T-helper 22 cell (primary cell): ENCODE measurements around the gene CPN2.

Experiments
- DNase-seq: peaks from one replicate; pipeline ENCODE4 v3.0.0-alpha.2; 2020; ENCODE audit warnings: low read depth

Gene CPN2

DNA sequence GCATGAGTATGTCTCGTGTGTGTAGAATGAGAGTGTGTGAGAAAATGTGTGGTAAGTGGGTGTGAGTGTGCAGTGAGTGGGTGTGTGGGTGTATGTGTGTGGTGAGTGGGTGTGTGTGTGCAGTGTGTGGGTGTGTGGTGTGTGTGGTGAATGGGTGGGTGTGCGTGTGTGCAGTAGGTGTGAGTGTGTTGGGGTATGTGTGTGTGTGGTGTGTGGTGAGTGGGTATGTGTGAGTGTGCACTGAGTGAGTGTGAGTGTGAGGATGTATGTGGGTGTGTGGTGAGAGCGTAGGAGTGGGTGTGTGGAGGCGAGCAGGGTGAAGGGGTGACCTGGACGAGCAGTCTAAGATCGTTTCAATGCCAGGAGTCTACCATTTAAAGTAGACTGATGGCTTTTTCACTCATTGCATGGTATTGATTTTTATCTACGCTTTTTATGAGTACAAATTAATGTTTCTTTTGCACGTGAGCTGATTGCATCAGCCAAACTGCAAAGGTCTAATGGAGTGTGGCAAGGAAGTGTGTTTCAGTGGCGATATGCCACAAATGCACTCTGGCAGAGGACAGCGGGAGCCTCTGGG lies 1.6 kb upstream of the CPN2 start:
- DNase-seq: no peak

DNA sequence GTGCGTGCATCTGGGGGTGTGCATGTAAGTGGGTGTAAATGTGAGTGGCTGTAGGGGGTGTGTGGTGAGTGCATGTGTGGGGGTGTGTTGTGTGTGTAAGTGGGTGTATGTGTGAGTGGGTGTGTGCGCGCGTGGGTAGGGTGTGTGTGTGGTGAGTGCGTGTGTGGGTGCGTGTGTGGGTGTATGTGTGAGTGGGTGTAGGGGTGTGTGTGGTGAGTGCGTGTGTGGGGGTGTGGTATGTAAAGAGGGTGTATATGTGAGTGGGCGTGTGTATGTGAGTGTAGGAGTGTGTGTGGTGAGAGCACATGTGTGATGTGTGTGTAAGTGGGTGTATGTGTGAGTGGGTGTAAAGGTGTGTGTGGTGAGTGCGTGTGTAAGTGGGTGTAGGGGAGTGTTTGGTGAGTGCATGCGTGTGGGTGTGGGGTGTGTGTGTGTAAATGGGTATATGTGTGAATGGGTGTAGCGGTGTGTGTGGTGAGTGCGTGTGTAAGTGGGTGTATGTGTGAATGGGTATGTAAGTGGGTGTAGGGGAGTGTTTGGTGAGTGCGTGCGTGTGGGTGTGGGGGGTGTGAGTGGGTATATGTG lies 916 bp upstream of the CPN2 start:
- no peak for DNase-seq

- no peak for DNase-seq
Measured at GRCh38 chr3:194350726-194351071, 429 bp downstream of the CPN2 start.

DNA sequence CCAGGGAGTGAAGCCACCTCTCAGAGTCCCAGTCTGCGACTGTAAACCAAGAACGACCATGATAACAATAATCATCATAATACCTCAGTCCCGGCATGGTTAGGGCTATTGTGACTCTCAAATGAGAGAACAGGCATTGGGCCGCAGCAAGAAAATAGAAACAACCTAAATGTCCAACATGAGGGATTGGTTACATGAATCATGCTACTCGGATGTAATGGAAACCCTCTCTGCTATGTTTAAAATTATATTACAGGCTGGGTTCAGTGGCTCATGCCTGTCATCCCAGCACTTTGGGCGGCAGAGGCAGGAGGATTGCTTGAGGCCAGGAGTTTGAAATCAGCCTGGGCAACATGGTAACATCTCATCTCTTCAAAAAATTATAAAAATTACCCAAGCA lies 2.8 kb downstream of the CPN2 start:
- DNase-seq: no peak

- DNase-seq: no peak
Measured at GRCh38 chr3:194346621-194347020, 4.5 kb downstream of the CPN2 start.

GRCh38 chr3:194346035-194346434 lies 5.1 kb downstream of the CPN2 start:
- DNase-seq: no peak

GRCh38 chr3:194344012-194344411 lies 7.1 kb downstream of the CPN2 start:
- peak; percentile 36 for DNase-seq

DNA sequence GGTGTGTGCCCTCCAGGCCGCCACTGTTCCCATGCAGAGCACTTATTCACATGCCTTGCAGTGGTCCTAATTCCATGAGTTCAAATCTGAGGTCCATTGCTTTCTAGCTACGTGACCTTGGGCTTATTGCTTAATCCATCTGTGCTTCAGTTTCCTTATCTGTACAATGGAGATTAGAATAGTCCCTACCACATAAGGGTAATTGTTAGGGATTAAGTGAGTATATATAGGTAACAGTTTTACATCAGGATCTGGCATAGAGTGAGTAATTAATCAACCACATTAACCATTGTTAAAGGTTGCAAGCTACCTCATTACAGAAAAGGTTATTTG lies 7.6 kb downstream of the CPN2 start:
- DNase-seq: no peak

DNA sequence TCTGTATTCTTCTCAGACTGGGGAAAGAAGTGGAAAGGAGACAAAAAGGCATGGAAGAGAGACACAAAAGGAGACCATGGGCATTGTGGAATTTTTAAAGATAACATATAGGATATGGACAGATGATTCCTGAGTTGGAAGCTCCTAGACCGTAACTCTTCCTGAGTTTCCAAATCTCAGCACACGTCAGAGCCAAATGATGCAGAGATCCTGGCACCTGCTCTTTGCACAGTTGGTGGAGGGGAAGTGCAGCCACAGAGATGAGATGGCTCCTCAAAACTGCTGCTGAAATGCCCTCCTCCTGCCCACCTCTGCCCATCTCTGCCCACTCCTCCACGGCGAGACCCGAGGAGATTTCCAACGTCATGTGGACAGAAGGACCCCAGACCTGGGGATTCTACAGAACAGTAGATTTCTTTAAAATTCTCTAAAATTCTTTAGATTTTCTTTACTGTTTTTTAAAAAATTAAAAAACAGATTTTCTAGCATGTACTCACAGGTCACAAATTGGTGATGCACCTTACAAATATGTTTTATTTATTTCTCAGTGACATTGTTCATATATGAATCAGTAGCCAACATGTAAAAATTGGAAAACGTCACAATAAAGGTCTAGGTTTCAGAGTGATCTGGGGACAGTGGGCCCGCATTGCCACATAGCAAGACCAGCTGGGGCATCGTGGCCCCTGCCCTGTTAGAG lies 8.1 kb downstream of the CPN2 start:
- no peak for DNase-seq

- DNase-seq: no peak
Measured at GRCh38 chr3:194340757-194341400, 10.2 kb downstream of the CPN2 start.

- no peak for DNase-seq
Measured at GRCh38 chr3:194339840-194340239, 11.3 kb downstream of the CPN2 start.

GRCh38 chr3:194339356-194339755 lies 11.8 kb downstream of the CPN2 start:
- DNase-seq: no peak

GRCh38 chr3:194337965-194338753 lies 13.0 kb downstream of the CPN2 start:
- no peak for DNase-seq

GRCh38 chr3:194336601-194337355 lies 14.3 kb downstream of the CPN2 start:
- DNase-seq: no peak

GRCh38 chr3:194333981-194334320 lies 17.2 kb downstream of the CPN2 start:
- no peak for DNase-seq

DNA sequence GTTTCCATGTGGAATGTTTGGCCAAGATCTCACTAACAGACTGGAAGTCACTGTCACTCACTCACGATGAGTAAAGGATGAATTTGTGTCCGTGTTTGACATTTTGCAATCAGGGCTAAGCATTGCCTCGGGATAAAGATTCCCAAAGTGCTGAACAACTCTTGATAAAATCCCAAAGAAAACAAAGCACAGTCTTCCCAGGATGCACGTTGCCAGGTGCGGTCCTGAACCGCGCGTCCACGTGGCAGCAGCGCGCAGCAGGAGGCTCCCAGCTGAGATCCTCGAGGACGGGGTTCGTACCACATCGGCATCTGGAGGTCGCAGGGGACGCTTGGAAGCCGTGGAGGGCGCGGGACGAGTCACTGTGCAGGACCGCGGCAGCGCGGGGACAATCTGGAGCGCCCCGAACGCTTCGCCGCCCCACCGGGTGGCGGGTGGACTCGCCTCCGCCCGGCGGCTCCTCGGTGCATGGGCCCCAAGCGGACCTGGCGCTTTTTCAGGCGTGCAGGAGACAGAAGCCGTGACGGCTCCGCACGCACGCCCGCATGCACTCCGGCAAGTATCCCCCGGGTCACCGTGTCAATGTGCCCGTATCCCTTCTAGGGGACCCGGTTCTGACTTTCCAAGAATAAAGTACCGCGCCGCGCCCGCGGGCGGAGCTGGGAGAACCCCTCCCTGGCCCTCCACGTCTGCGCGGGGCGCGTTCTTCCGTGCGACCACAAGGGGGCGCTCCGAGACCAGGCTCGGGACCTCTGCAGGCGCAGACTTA lies 17.7 kb downstream of the CPN2 start:
- DNase-seq: peak; percentile 60

DNA sequence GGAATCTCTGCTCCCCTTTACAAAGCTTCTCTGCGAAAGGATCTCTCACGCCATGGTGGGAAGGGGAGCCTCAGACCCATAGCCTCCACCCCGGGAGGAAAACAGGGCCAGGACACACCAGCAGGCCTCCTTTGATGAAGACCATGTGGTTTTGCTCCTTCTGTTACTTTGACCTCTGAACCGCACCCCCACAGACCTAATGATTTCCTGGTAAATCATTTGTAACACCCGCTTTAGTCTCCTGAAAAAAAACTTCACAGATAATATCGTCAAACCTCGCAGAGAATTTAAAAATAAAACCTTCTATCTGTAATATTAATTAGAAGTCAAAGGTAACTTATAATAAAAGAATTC lies 18.3 kb downstream of the CPN2 start:
- DNase-seq: no peak

DNA sequence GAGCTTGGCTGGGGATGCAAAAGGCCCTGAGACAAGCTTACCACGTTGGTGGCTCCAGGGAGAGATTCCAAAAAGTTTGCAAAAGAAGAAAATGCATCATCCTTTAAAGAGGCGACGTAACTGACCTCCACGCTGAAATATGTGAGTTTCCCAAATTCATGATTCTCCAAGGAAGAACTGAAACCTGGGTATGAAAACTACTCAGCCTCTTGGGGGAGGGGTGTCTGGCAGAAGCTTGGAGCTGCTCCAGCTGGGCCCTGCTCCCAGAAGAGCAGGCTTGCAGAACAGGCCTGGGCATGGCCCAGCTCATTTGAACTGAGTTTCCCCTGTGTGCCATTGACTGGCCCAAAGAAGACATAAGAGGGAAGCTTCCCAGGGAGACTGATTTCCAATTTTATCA lies 20.5 kb downstream of the CPN2 start:
- DNase-seq: no peak

- no peak for DNase-seq
Measured at GRCh38 chr3:194330160-194330559, 21.0 kb downstream of the CPN2 start.

GRCh38 chr3:194329583-194329965 lies 21.6 kb downstream of the CPN2 start:
- no peak for DNase-seq

- DNase-seq: no peak
Measured at GRCh38 chr3:194328942-194329582, 22.1 kb downstream of the CPN2 start.
